C4-2B (cell line): ENCODE results near the gene EFCC1.

Experiments used
- H3K27ac ChIP-seq: fragments of 450-650 bp; 2 replicates; pipeline ENCODE4 v1.5.1; 2017
- CTCF ChIP-seq: fragments of 450-650 bp; conservative IDR thresholded peaks from 2 replicates; pipeline ENCODE4 v1.5.1; 2017; ENCODE audit warnings: mild to moderate bottlenecking
- ZFX ChIP-seq: fragments of 450-650 bp; IDR thresholded peaks from 2 replicates; pipeline ENCODE4 v1.6.1; 2017

The EFCC1 gene

GRCh38 chr3:129033633-129034321 is 32.7 kb downstream of the EFCC1 start:
- TF ChIP-seq CTCF: no peak
- TF ChIP-seq ZFX: no peak

GRCh38 chr3:129034642-129035041 is 33.5 kb downstream of the EFCC1 start:
- TF ChIP-seq CTCF (no peak), ZFX (no peak)
- H3K27ac ChIP-seq: no peak overlapping the region

More at GRCh38 chr3:129033633-129034321, 32.7 kb downstream of the EFCC1 start:
- H3K27ac ChIP-seq: no peak overlapping the region

- peak overlapping the region; percentile 19 for H3K27ac ChIP-seq
- TF ChIP-seq ZFX (no peak), CTCF (no peak)
These were observed 34.5 kb downstream of the EFCC1 start for GRCh38 chr3:129035360-129036221.

GRCh38 chr3:129036222-129037092 is 35.4 kb downstream of the EFCC1 start:
- H3K27ac ChIP-seq: no peak overlapping the region
- TF ChIP-seq ZFX (no peak), CTCF (no peak)

- H3K27ac ChIP-seq: no peak overlapping the region
- TF ChIP-seq ZFX (no peak), CTCF (no peak)
These were observed 36.0 kb downstream of the EFCC1 start for GRCh38 chr3:129037093-129037419.

- no peak overlapping the region for H3K27ac ChIP-seq
- TF ChIP-seq ZFX: no peak
These were observed 37.2 kb downstream of the EFCC1 start for GRCh38 chr3:129038121-129038855.

GRCh38 chr3:129039271-129040038 is 38.4 kb downstream of the EFCC1 start:
- no peak overlapping the region for H3K27ac ChIP-seq

More at GRCh38 chr3:129039271-129040038, 38.4 kb downstream of the EFCC1 start:
- TF ChIP-seq CTCF (no peak), ZFX (no peak)
